SU-DHL-6 (cell line): ENCODE results near the gene SP7.

Source experiments
- H2AFZ ChIP-seq: fragments of 200-600 bp; sonication (generic); 2 replicates; pipeline ENCODE4 v1.6.1; 2014; ENCODE audit warnings: low read depth, mild to moderate bottlenecking, moderate library complexity, mixed read lengths, antibody characterized with exemption, low read length; ENCODE audit not compliant: severe bottlenecking
- H3F3A ChIP-seq: fragments of 200-600 bp; shearing (Covaris generic); 2 replicates; pipeline ENCODE4 v1.6.0; 2016; ENCODE audit warnings: antibody characterized with exemption, mild to moderate bottlenecking; ENCODE audit not compliant: insufficient read depth
- H3K27ac ChIP-seq: fragments of 200-600 bp; sonication (generic); 2 replicates; pipeline ENCODE4 v1.5.1; 2016; ENCODE audit warnings: low read depth, mild to moderate bottlenecking, low read length, moderate library complexity, mixed read lengths
- H3K27me3 ChIP-seq: fragments of 200-600 bp; sonication (generic), shearing (Covaris generic); 2 replicates; pipeline ENCODE4 v1.6.0; 2014; ENCODE audit warnings: mild to moderate bottlenecking, low read length
- H3K36me3 ChIP-seq: fragments of 200-600 bp; sonication (generic); 2 replicates; pipeline ENCODE4 v1.6.1; 2014; ENCODE audit warnings: mild to moderate bottlenecking, low read length, mixed read lengths
- H3K4me2 ChIP-seq: fragments of 300-600, 200-600 bp; shearing (Covaris generic), sonication (generic); 2 replicates; pipeline ENCODE4 v1.6.0; 2014; ENCODE audit warnings: low read length, low read depth, mild to moderate bottlenecking; ENCODE audit not compliant: poor library complexity, severe bottlenecking
- H3K4me3 ChIP-seq: fragments of 200-600 bp; sonication (generic); 2 replicates; pipeline ENCODE4 v1.5.1; 2014; ENCODE audit warnings: antibody characterized with exemption, low read length, mild to moderate bottlenecking, mixed read lengths; ENCODE audit not compliant: insufficient read depth, poor library complexity, severe bottlenecking
- H3K79me2 ChIP-seq: fragments of 200-600 bp; sonication (generic); 2 replicates; pipeline ENCODE4 v1.6.1; 2014; ENCODE audit warnings: mild to moderate bottlenecking, low read length, moderate library complexity; ENCODE audit not compliant: insufficient read depth
- H3K9ac ChIP-seq: fragments of 200-600 bp; sonication (generic); 2 replicates; pipeline ENCODE4 v1.7.0; 2014; ENCODE audit warnings: mild to moderate bottlenecking, low read length
- H3K9me2 ChIP-seq: fragments of 200-600 bp; sonication (generic); replicated peaks from 2 replicates; pipeline ENCODE4 v1.6.1; 2014; ENCODE audit warnings: low read length; ENCODE audit not compliant: insufficient read depth
- H3K9me3 ChIP-seq: fragments of 200-600 bp; sonication (generic); 2 replicates; pipeline ENCODE4 v1.6.1; 2014; ENCODE audit warnings: low read length, mixed read lengths; ENCODE audit not compliant: insufficient read depth
- H4K20me1 ChIP-seq: fragments of 200-600 bp; sonication (generic); 2 replicates; pipeline ENCODE4 v1.6.1; 2014; ENCODE audit warnings: low read depth, mild to moderate bottlenecking, antibody characterized with exemption, low read length, moderate library complexity, mixed read lengths
- EZH2phosphoT487 ChIP-seq: fragments of 200-600 bp; sonication (generic), shearing (Covaris generic); conservative IDR thresholded peaks from 2 replicates; pipeline ENCODE4 v1.6.1; 2018; ENCODE audit warnings: mild to moderate bottlenecking, antibody characterized with exemption, low read length, moderate library complexity, mixed read lengths
- TF ChIP-seq, protein P1 (sequence below): fragments of 200-600 bp; sonication (generic); IDR thresholded peaks from one replicate; pipeline ENCODE4 v1.5.1; 2017; ENCODE audit warnings: antibody characterized with exemption, mild to moderate bottlenecking, low read length, moderate library complexity; ENCODE audit not compliant: insufficient read depth, poor library complexity, severe bottlenecking

SP7 gene

DNA sequence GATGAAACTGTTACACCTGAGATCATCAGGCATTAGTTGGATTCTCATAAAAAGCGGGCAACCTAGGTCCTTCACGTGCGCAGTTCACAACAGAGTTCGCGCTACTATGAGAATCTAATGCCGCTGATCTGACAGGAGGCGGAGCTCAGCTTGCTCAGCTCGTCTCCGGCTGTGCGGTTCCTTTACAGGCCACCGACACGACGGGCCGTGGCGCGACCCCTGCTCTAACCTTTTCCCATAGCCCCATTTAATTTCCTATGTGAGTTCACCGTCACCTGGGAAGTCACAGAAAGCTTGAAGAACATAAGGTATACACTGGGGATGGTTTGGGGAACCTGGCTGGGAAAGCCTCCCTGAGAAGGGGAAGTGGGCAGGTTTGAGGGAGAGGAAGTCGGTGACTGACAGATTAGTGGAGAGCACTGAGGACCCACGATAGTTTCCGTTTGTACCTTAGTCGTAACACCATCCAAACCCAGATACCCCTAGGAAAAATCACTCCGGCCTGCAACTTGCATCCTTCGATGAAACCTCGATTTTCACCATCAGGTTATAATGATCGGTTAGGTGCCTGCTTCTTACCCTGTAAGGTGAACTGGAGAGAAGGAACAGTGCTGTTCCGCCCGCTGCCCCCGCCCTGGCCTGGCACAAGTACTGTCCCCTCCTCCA lies 11.9 kb downstream of the SP7 start:
- peaks cover 14% of the 10 kb centered on the region for H3F3A ChIP-seq
- H3K9ac ChIP-seq: peak overlapping the region; percentile 94
- H3K4me2 ChIP-seq: peak overlapping the region; percentile 96
- no peaks in the 10 kb centered on the region for H3K9me3 ChIP-seq
- no peaks in the 10 kb centered on the region for H3K36me3 ChIP-seq
- no peaks in the 10 kb centered on the region for H4K20me1 ChIP-seq
- no peaks in the 10 kb centered on the region for H3K27me3 ChIP-seq
- peak overlapping the region; percentile 84 for H2AFZ ChIP-seq
- H3K27ac ChIP-seq: peak overlapping the region; percentile 91
- H3K4me3 ChIP-seq: peak overlapping the region; percentile 86
- H3K9me2 ChIP-seq: no peaks in the 10 kb centered on the region
- TF ChIP-seq, protein P1, sequence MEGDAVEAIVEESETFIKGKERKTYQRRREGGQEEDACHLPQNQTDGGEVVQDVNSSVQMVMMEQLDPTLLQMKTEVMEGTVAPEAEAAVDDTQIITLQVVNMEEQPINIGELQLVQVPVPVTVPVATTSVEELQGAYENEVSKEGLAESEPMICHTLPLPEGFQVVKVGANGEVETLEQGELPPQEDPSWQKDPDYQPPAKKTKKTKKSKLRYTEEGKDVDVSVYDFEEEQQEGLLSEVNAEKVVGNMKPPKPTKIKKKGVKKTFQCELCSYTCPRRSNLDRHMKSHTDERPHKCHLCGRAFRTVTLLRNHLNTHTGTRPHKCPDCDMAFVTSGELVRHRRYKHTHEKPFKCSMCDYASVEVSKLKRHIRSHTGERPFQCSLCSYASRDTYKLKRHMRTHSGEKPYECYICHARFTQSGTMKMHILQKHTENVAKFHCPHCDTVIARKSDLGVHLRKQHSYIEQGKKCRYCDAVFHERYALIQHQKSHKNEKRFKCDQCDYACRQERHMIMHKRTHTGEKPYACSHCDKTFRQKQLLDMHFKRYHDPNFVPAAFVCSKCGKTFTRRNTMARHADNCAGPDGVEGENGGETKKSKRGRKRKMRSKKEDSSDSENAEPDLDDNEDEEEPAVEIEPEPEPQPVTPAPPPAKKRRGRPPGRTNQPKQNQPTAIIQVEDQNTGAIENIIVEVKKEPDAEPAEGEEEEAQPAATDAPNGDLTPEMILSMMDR: no peak
- no peak for TF ChIP-seq EZH2phosphoT487
- H3K79me2 ChIP-seq: no peaks in the 10 kb centered on the region

DNA sequence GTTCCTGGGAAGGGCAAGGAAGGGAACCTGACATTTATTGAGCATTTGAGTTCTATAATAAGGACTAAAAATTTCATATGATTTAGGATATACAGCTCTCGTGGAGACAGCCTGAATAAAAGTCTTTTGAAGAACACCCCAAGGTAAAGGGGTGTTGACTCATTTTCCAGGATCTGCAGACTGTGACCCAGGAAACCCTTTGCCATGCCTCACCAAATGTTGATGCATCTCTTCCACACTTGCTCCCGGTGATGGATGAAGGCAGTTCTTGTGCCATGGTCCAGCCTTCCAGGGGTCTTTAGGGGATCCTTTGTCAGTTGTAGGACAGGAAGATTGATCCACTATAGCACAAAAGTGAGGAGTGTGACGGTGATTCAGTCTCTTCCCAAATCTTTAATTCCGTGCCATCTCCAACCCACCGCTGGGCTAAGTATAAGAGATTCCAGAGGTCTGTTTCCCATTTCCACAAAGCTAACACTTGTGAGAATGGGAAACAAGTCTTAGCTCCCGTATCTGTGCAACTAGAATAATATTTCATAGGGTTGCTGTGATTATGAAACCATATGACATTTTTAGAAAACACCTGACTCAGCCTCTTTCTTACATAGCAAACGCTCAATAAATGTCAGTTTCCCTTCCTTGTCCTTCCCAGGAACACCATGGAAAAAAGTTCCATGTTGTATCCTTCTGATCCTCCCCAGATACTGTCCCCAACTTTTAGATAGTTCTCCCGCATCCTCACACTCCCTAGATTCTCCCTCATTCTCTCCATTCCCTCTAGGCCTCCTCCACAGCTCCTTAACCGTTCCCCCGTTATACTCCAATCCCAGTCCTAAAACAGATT lies 15.6 kb downstream of the SP7 start:
- Histone ChIP-seq H3K27ac (peak overlapping the region; percentile 84), H2AFZ (peak overlapping the region; percentile 62), H3K4me3 (peak overlapping the region; percentile 82), H3K36me3 (peaks cover 4% of the 10 kb centered on the region; the same call in 1 of the 2 replicates), H3F3A (peaks cover 14% of the 10 kb centered on the region), H3K9me2 (no peaks in the 10 kb centered on the region), H3K4me2 (peak overlapping the region; percentile 73), H3K27me3 (no peaks in the 10 kb centered on the region), H3K79me2 (no peaks in the 10 kb centered on the region), H4K20me1 (no peaks in the 10 kb centered on the region), H3K9me3 (no peaks in the 10 kb centered on the region), H3K9ac (peak overlapping the region; percentile 74)
- no peak for TF ChIP-seq EZH2phosphoT487
- TF ChIP-seq, protein P1: no peak

DNA sequence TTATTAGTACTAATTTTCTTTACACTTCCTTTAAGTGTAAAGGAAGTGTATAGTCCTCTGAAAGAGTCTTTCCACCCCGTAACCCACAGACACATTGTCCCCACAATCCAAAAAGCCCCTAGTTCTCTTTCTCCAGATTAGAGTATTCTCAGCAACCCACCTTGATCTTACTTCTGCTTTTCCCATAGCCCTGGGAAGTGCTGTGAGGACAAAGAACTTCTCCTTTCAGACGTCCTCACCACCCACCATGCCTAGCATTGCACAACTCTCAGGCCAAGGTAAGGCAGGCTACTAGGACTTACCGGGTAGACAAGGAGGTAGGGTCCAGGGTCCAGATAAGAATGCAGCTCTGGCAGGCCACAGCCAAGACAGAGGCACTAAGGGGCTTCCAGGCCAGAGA lies 22.2 kb downstream of the SP7 start:
- Histone ChIP-seq H3K4me2 (no peak overlapping the region), H3K36me3 (peaks cover 4% of the 10 kb centered on the region; the same call in 1 of the 2 replicates), H4K20me1 (no peaks in the 10 kb centered on the region), H3K27ac (no peak overlapping the region), H3K79me2 (no peaks in the 10 kb centered on the region), H3K9me3 (no peaks in the 10 kb centered on the region), H3K9ac (no peak overlapping the region), H2AFZ (no peak overlapping the region), H3K27me3 (no peaks in the 10 kb centered on the region), H3K4me3 (no peak overlapping the region), H3F3A (no peaks in the 10 kb centered on the region), H3K9me2 (no peaks in the 10 kb centered on the region)
- TF ChIP-seq, protein P1: no peak
- TF ChIP-seq EZH2phosphoT487: no peak
